H1 (cell line): ENCODE data around the gene ACSF2. TPM values are rescaled to one million over a fixed set of nuclear protein-coding genes. Genes with fewer than 3 reads are reported as not detected.

Experiments
- CTCF ChIA-PET: fragments of 300-600 bp; sonication (Branson Sonifier 250); formaldehyde crosslinking; loops from one replicate; lab custom pipeline; 2021; ENCODE audit not compliant: partially characterized antibody; lab: Charles Lee
- POLR2A ChIA-PET: fragments of 300-600 bp; sonication (Branson Sonifier 250); formaldehyde crosslinking; loops from one replicate; lab custom pipeline; 2021; ENCODE audit warnings: inconsistent platforms; ENCODE audit not compliant: partially characterized antibody; lab: Charles Lee
- DNase-seq, 2 experiments: peaks; one replicate each; pipeline versions ENCODE4 v3.0.0 to v3.0.0-alpha.2; 2010 to 2022; ENCODE audit warnings: low spot score in 2 of 2, low read depth in 1 of 2, mixed read lengths in 1 of 2
- FAIRE-seq: peaks from 2 replicates; lab custom pipeline; 2011; peaks lifted over from hg19 to GRCh38; lab: Jason Lieb, UNC
- H2AFZ ChIP-seq: 2 replicates; pipeline ENCODE4 v1.8.1; 2012; ENCODE audit warnings: low read length, inconsistent platforms
- H2AK5ac ChIP-seq: 2 replicates; pipeline ENCODE4 v1.6.1; 2013; ENCODE audit warnings: low read depth, low read length
- H2BK120ac ChIP-seq: replicated peaks from 2 replicates; pipeline ENCODE3; 2013; ENCODE audit warnings: low read depth, low read length, inconsistent platforms
- H2BK12ac ChIP-seq: 2 replicates; pipeline ENCODE4 v1.6.1; 2013; ENCODE audit warnings: low read depth, low read length
- H2BK15ac ChIP-seq: 2 replicates; pipeline ENCODE4 v1.6.1; 2013; ENCODE audit warnings: low read length
- H2BK20ac ChIP-seq: 2 replicates; pipeline ENCODE4 v1.6.1; 2013; ENCODE audit warnings: low read length
- H2BK5ac ChIP-seq: 2 replicates; pipeline ENCODE4 v1.6.1; 2013; ENCODE audit warnings: low read depth, low read length
- H3K14ac ChIP-seq: 2 replicates; pipeline ENCODE4 v1.6.1; 2013; ENCODE audit warnings: inconsistent platforms; ENCODE audit not compliant: insufficient read length
- H3K18ac ChIP-seq: 2 replicates; pipeline ENCODE4 v1.6.1; 2013; ENCODE audit warnings: low read length; ENCODE audit errors: extremely low read depth
- H3K23ac ChIP-seq: 2 replicates; pipeline ENCODE4 v1.6.1; 2013; ENCODE audit warnings: inconsistent platforms; ENCODE audit not compliant: insufficient read length
- H3K23me2 ChIP-seq: 2 replicates; pipeline ENCODE4 v1.6.1; 2013; ENCODE audit warnings: low read depth, low read length
- H3K27ac ChIP-seq: 2 replicates; pipeline ENCODE4 v1.6.1; 2011; ENCODE audit warnings: low read depth, low read length, inconsistent platforms
- H3K27me3 ChIP-seq, 4 experiments: replicated peaks in 1 of 4; 1 replicate in 1 of 4; 2 replicates in 3 of 4; pipeline versions ENCODE4 v1.6.1 to v1.8.1; 2011 to 2013; ENCODE audit warnings: low read length in 3 of 4, mild to moderate bottlenecking in 3 of 4, inconsistent platforms in 2 of 4, mixed read lengths in 2 of 4, moderate library complexity in 1 of 4; ENCODE audit not compliant: control insufficient read depth in 3 of 4, insufficient read depth in 3 of 4; ENCODE audit errors: extremely low read depth in 1 of 4
- H3K36me3 ChIP-seq, 4 experiments: 2 replicates each; pipeline versions ENCODE4 v1.6.1 to v1.8.1; 2011 to 2013; ENCODE audit warnings: mild to moderate bottlenecking in 4 of 4, low read length in 3 of 4, moderate library complexity in 2 of 4, control low read depth in 1 of 4, inconsistent platforms in 1 of 4; ENCODE audit not compliant: insufficient read depth in 4 of 4, control insufficient read depth in 2 of 4
- H3K4ac ChIP-seq: replicated peaks from 2 replicates; pipeline ENCODE3; 2013; ENCODE audit warnings: low read length, low read depth, mixed read lengths, inconsistent platforms; ENCODE audit not compliant: insufficient read length
- H3K4me1 ChIP-seq, 4 experiments: replicated peaks in 1 of 4; 1 replicate in 1 of 4; 2 replicates in 3 of 4; pipeline versions ENCODE4 v1.6.1 to v1.8.1; 2011 to 2013; ENCODE audit warnings: low read length in 3 of 4, inconsistent platforms in 2 of 4, mixed read lengths in 1 of 4; ENCODE audit not compliant: insufficient read depth in 4 of 4, control insufficient read depth in 3 of 4
- H3K4me2 ChIP-seq, 2 experiments: 2 replicates each; pipeline versions ENCODE4 v1.6.1 to v1.8.1; 2011 to 2013; ENCODE audit warnings: low read depth in 2 of 2, low read length in 2 of 2, control low read depth in 1 of 2, inconsistent platforms in 1 of 2, mild to moderate bottlenecking in 1 of 2; ENCODE audit not compliant: insufficient read depth in 1 of 2
- H3K4me3 ChIP-seq, 4 experiments: fragments of 200-600, 300-600 bp in 1 of 4; sonication (generic), shearing (Covaris generic), sonication (Bioruptor Twin) in 1 of 4; 2 replicates each; pipeline versions ENCODE4 v1.5.1 to v1.8.1; 2011 to 2016; ENCODE audit warnings: low read length in 4 of 4, low read depth in 3 of 4, control low read depth in 2 of 4, inconsistent platforms in 2 of 4, mild to moderate bottlenecking in 2 of 4, mixed read lengths in 1 of 4, moderate library complexity in 1 of 4; ENCODE audit not compliant: insufficient read depth in 2 of 4; ENCODE audit errors: extremely low read depth in 1 of 4
- H3K56ac ChIP-seq: replicated peaks from 2 replicates; pipeline ENCODE3; 2013; ENCODE audit warnings: low read depth, mild to moderate bottlenecking, mixed read lengths, low read length, inconsistent platforms; ENCODE audit not compliant: insufficient read length
- H3K79me1 ChIP-seq: 2 replicates; pipeline ENCODE4 v1.6.1; 2013; ENCODE audit warnings: low read depth, low read length, control low read depth
- H3K79me2 ChIP-seq, 2 experiments: 2 replicates each; pipeline versions ENCODE4 v1.6.1 to v1.8.1; 2012 to 2013; ENCODE audit warnings: low read length in 2 of 2, mild to moderate bottlenecking in 2 of 2, inconsistent platforms in 1 of 2; ENCODE audit not compliant: insufficient read depth in 2 of 2, control insufficient read depth in 1 of 2
- H3K9ac ChIP-seq, 4 experiments: replicated peaks in 1 of 4; 1 replicate in 1 of 4; 2 replicates in 3 of 4; pipeline versions ENCODE4 v1.6.1 to v1.8.1; 2011 to 2013; ENCODE audit warnings: low read depth in 3 of 4, low read length in 3 of 4, control low read depth in 2 of 4, mild to moderate bottlenecking in 2 of 4, moderate library complexity in 2 of 4, inconsistent platforms in 1 of 4; ENCODE audit errors: extremely low read depth in 1 of 4
- H3K9me3 ChIP-seq, 2 experiments: 2 replicates each; pipeline versions ENCODE4 v1.6.1 to v1.8.1; 2012 to 2013; ENCODE audit warnings: mild to moderate bottlenecking in 2 of 2, moderate library complexity in 2 of 2, control low read depth in 1 of 2, inconsistent platforms in 1 of 2, low read depth in 1 of 2, low read length in 1 of 2, mixed read lengths in 1 of 2; ENCODE audit not compliant: insufficient read depth in 2 of 2
- H4K20me1 ChIP-seq, 2 experiments: replicated peaks in 1 of 2; 2 replicates each; pipeline versions ENCODE3 to v1.8.1; 2011 to 2013; ENCODE audit warnings: inconsistent platforms in 2 of 2, low read length in 2 of 2, mild to moderate bottlenecking in 1 of 2; ENCODE audit not compliant: insufficient read depth in 2 of 2, control insufficient read depth in 1 of 2
- H4K5ac ChIP-seq: 2 replicates; pipeline ENCODE4 v1.6.1; 2013; ENCODE audit warnings: low read length, low read depth, mixed read lengths, inconsistent platforms; ENCODE audit not compliant: insufficient read length
- H4K8ac ChIP-seq: 2 replicates; pipeline ENCODE4 v1.8.0; 2013; ENCODE audit warnings: mild to moderate bottlenecking, moderate library complexity, low read length, inconsistent platforms; ENCODE audit not compliant: insufficient read depth; ENCODE audit errors: extremely low read depth
- H4K91ac ChIP-seq: replicated peaks from 2 replicates; pipeline ENCODE3; 2013; ENCODE audit warnings: low read length, mixed read lengths, inconsistent platforms; ENCODE audit not compliant: insufficient read length
- CBX8 ChIP-seq: fragments of 300-800, 300-1000 bp; sonication (generic); IDR thresholded peaks from 2 replicates; pipeline ENCODE4 v1.7.1; 2016; ENCODE audit warnings: low read depth, low read length, borderline replicate concordance
- CREB1 ChIP-seq: IDR thresholded peaks from 2 replicates; pipeline ENCODE4 v1.6.1; 2012; ENCODE audit warnings: inconsistent platforms
- GABPA ChIP-seq: IDR thresholded peaks from 2 replicates; pipeline ENCODE4 v1.6.1; 2011; ENCODE audit warnings: mild to moderate bottlenecking, low read length, moderate library complexity, borderline replicate concordance; ENCODE audit not compliant: insufficient read depth
- GTF2F1 ChIP-seq: IDR thresholded peaks from 2 replicates; pipeline ENCODE4 v1.6.1; 2012; ENCODE audit warnings: low read depth, low read length, improper control_type of control experiment, borderline replicate concordance
- KDM5A ChIP-seq: fragments of 200-600 bp; IDR thresholded peaks from 2 replicates; pipeline ENCODE4 v1.7.1; 2012; ENCODE audit warnings: mild to moderate bottlenecking, low read length, inconsistent platforms, mixed read lengths
- MAFK ChIP-seq: IDR thresholded peaks from 2 replicates; pipeline ENCODE4 v1.6.1; 2012; ENCODE audit warnings: low read depth, mild to moderate bottlenecking, improper control_type of control experiment, low read length
- NANOG ChIP-seq: IDR thresholded peaks from 2 replicates; pipeline ENCODE4 v1.6.1; 2011; ENCODE audit warnings: low read length, low read depth, mild to moderate bottlenecking, inconsistent platforms; ENCODE audit not compliant: insufficient read depth, poor library complexity, severe bottlenecking
- POLR2A ChIP-seq, 2 experiments: IDR thresholded peaks; 1 replicate in 1 of 2; 2 replicates in 1 of 2; pipeline ENCODE4 v1.6.1; 2011; ENCODE audit warnings: low read depth in 2 of 2, low read length in 2 of 2, mild to moderate bottlenecking in 2 of 2; ENCODE audit errors: control extremely low read depth in 1 of 2
- POLR2AphosphoS5 ChIP-seq: IDR thresholded peaks from 2 replicates; pipeline ENCODE4 v1.6.1; 2011; ENCODE audit warnings: low read depth, low read length
- POU5F1 ChIP-seq: IDR thresholded peaks from 2 replicates; pipeline ENCODE4 v1.6.1; 2011; ENCODE audit warnings: low read depth, mild to moderate bottlenecking, low read length, moderate library complexity
- RBBP5 ChIP-seq: IDR thresholded peaks from 2 replicates; pipeline ENCODE4 v1.7.1; 2012; ENCODE audit warnings: low read depth, mild to moderate bottlenecking, inconsistent platforms, low read length, moderate library complexity, borderline replicate concordance
- RFX5 ChIP-seq: IDR thresholded peaks from 2 replicates; pipeline ENCODE4 v1.6.1; 2011; ENCODE audit warnings: low read depth, low read length, improper control_type of control experiment, borderline replicate concordance
- SAP30 ChIP-seq: fragments of 300-600 bp; sonication (generic); IDR thresholded peaks from 2 replicates; pipeline ENCODE4 v1.7.1; 2012; ENCODE audit warnings: low read length, moderate library complexity, mild to moderate bottlenecking, inconsistent platforms; ENCODE audit not compliant: insufficient read depth, insufficient replicate concordance
- SP1 ChIP-seq: IDR thresholded peaks from 2 replicates; pipeline ENCODE4 v1.6.1; 2011; ENCODE audit warnings: low read depth, low read length
- SP4 ChIP-seq: IDR thresholded peaks from 2 replicates; pipeline ENCODE4 v1.6.1; 2012; ENCODE audit warnings: low read length, inconsistent platforms
- SRF ChIP-seq: IDR thresholded peaks from 2 replicates; pipeline ENCODE4 v1.6.1; 2011; ENCODE audit warnings: mild to moderate bottlenecking, low read depth, low read length, moderate library complexity
- WGBS, 2 experiments: shearing (Covaris generic) in 1 of 2; methylation state at CpG; one replicate each; pipeline versions ENCODE4 v1.1.6 to v1.1.7; 2013 to 2015; ENCODE audit warnings: low lambda C conversion rate in 2 of 2, mixed read lengths in 2 of 2, inconsistent platforms in 1 of 2, low coverage in 1 of 2, missing lambda C conversion rate in 1 of 2; ENCODE audit not compliant: insufficient replicate concordance in 2 of 2, insufficient coverage in 1 of 2, insufficient read length in 1 of 2; ENCODE audit errors: extremely low coverage in 1 of 2, missing lambda C conversion rate in 1 of 2; 5-methylcytosine and 5-hydroxymethylcytosine counted together
- polyA plus RNA-seq, 7 experiments: library from polyadenylated mRNA; depleted of rRNA in 3 of 7; stranded (reverse) in 5 of 7; unstranded in 2 of 7; fragments of >200 nt in 5 of 7; fragments of 200-250 nt in 2 of 7; gene quantifications; 1 replicate in 5 of 7; 2 replicates in 1 of 7; 4 replicates in 1 of 7; pipeline versions ENCODE4 v1.2.1 to v1.2.3, GENCODE V29; 2011 to 2013; ENCODE audit warnings: missing spikeins in 2 of 7, mixed read lengths in 2 of 7
- total RNA-seq: library from RNA; stranded (reverse); fragmentation: NEBNext Ultra II Directional; extraction: Animal tissue kit (Norgen Biotek cat#: 25700); gene quantifications from 2 replicates; pipeline ENCODE4 v1.2.1, GENCODE V29; 2021

The ACSF2 gene
- total and polyA plus RNA-seq, 2 of the 8 experiments (the other 6 are each of a cell fraction or from before 2014, with no cell fraction given): 14.5 to 16.3 TPM

- H2BK20ac ChIP-seq: no peak overlapping the region
- no peak overlapping the region for H4K8ac ChIP-seq
- no peak overlapping the region for H2AK5ac ChIP-seq
- DNase-seq (no peak), FAIRE-seq (no peak)
- no peak overlapping the region for H3K56ac ChIP-seq
- no peaks in the 10 kb centered on the region for H3K4me1 ChIP-seq
- ChIA-PET POLR2A (interaction anchor here (1.4 to 27.4 kb wide), 3 partner anchors 11 to 19 kb away, joined by 3 to 313 read pairs (median 17); partner anchors contain the start of genes EME1, LRRC59 and MRPL27), CTCF (interaction anchor here (1.9 to 3.2 kb wide), 3 partner anchors 11 to 92 kb away, joined by 5 to 14 read pairs (median 7); partner anchors contain the start of genes LRRC59 and RSAD1)
- no peaks in the 10 kb centered on the region for H3K23me2 ChIP-seq
- H3K4me3 ChIP-seq: no peak overlapping the region
- no peak overlapping the region for H3K27ac ChIP-seq
- no peak overlapping the region for H2BK5ac ChIP-seq
- H3K4ac ChIP-seq: no peak overlapping the region
- H2BK15ac ChIP-seq: no peak overlapping the region
- H3K4me2 ChIP-seq: no peak overlapping the region
- H2AFZ ChIP-seq: no peak overlapping the region
- H3K79me1 ChIP-seq: no peaks in the 10 kb centered on the region
- H3K14ac ChIP-seq: no peak overlapping the region
- H3K79me2 ChIP-seq: no peaks in the 10 kb centered on the region
- no peak overlapping the region for H4K5ac ChIP-seq
- no peak overlapping the region for H3K18ac ChIP-seq
- peaks cover 4 to 7% of the 10 kb centered on the region in 2 experiments for H4K20me1 ChIP-seq
- H2BK12ac ChIP-seq: no peak overlapping the region
- H3K36me3 ChIP-seq: peaks cover 34 to 86% (median 77%) of the 10 kb centered on the region in 4 experiments
- H2BK120ac ChIP-seq: no peak overlapping the region
- no peak overlapping the region for H3K23ac ChIP-seq
- no peaks in the 10 kb centered on the region for H3K9me3 ChIP-seq
- WGBS, 2 experiments: 92% methylated on average over 3 of the region's 3 CpGs; no CpG with 5 or more reads in 1 of the 2 experiments
- H3K9ac ChIP-seq: no peak overlapping the region
- no peaks in the 10 kb centered on the region for H3K27me3 ChIP-seq
- H4K91ac ChIP-seq: no peak overlapping the region
- no peak for TF ChIP-seq SRF
- no peak for TF ChIP-seq SP4
- TF ChIP-seq MAFK: no peak
- TF ChIP-seq RBBP5: no peak
- TF ChIP-seq POLR2AphosphoS5: no peak
- TF ChIP-seq CREB1: no peak
- TF ChIP-seq SAP30: no peak
- no peak for TF ChIP-seq KDM5A
- no peak for TF ChIP-seq CBX8
- TF ChIP-seq POLR2A (IDR thresholded peaks at IDR 0.05; ENCODE audit: control extremely low read depth in 1 of 2, low read depth in 2 of 2, low read length in 2 of 2): no peak
- TF ChIP-seq GTF2F1: no peak
- no peak for TF ChIP-seq GABPA
- no peak for TF ChIP-seq POU5F1
- TF ChIP-seq RFX5: no peak
- TF ChIP-seq SP1: no peak
- no peak for TF ChIP-seq NANOG
These were observed 39.5 kb upstream of the ACSF2 start for GRCh38 chr17:50386510-50386909.
